B cell (primary cell): ENCODE results near the gene RHBDF1. TPM values are rescaled to one million over a fixed set of nuclear protein-coding genes. Genes with fewer than 3 reads are reported as not detected.

Experiments
- polyA plus RNA-seq: library from polyadenylated mRNA; depleted of rRNA; stranded (reverse); fragments of >200 nt; gene quantifications from 2 replicates; pipeline ENCODE4 v1.2.3, GENCODE V29; 2012
- small RNA-seq: library from RNA; depleted of rRNA; stranded (forward); fragments of <200 nt; gene quantifications from one replicate; pipeline ENCODE3, GENCODE V24; 2012; ENCODE audit warnings: low replicate concordance, low read depth; ENCODE audit not compliant: insufficient read length
- total RNA-seq, 2 donors: library from RNA; stranded (reverse); fragments of 120-200 nt in 1 of 2; gene quantifications; 1 replicate in 1 of 2; 2 replicates in 1 of 2; pipeline versions ENCODE4 v1.2.3 to v1.2.4, GENCODE V29; 2013 to 2022

RHBDF1 gene
- total and polyA plus RNA-seq, 2 donors (not counting 1 experiment from before 2014, with no cell fraction given) = 0.42 to 0.76 TPM

Small RNAs within 50 kb of the gene (small RNA-seq; reads per million reads assigned to genes)
- gene MIR6859-4 (not detected), gene Z69720.2 (not detected)

Other genes with a start within 250 kb of the RHBDF1 start
- gene POLR3K, start 19.0 kb downstream of the RHBDF1 start, total RNA-seq = 28.3 and 34.9 TPM in 2 replicates
- gene POLR3K, start 19.0 kb downstream of the RHBDF1 start, polyA plus RNA-seq = 18.4 and 26.3 TPM in 2 replicates
- 24.3 and 25.5 TPM in 2 replicates for gene SNRNP25, start 18.8 kb downstream of the RHBDF1 start, total RNA-seq
- 31.3 and 32.8 TPM in 2 replicates for gene SNRNP25, start 18.8 kb downstream of the RHBDF1 start, polyA plus RNA-seq
- 58.3 and 66.4 TPM in 2 replicates for gene MPG, start 5.6 kb upstream of the RHBDF1 start, total RNA-seq
- gene MPG, start 5.6 kb upstream of the RHBDF1 start, polyA plus RNA-seq = 39.4 and 59.6 TPM in 2 replicates
- 41.9 and 43.0 TPM in 2 replicates for gene NPRL3, start 66.0 kb upstream of the RHBDF1 start, total RNA-seq
- 41.3 and 50.2 TPM in 2 replicates for gene NPRL3, start 66.0 kb upstream of the RHBDF1 start, polyA plus RNA-seq
- not detected in 2 replicates for gene HBZ, start 80.0 kb upstream of the RHBDF1 start, total RNA-seq
- gene HBZ, start 80.0 kb upstream of the RHBDF1 start, polyA plus RNA-seq = not detected in 2 replicates
- gene HBM, start 93.3 kb upstream of the RHBDF1 start, total RNA-seq = 0.64 TPM in 1 of 2 replicates, not detected in the other
- 3.2 TPM in 1 of 2 replicates, not detected in the other for gene HBM, start 93.3 kb upstream of the RHBDF1 start, polyA plus RNA-seq
- gene HBA2, start 100.2 kb upstream of the RHBDF1 start, total RNA-seq = 179 and 217 TPM in 2 replicates
- 7.9 and 75.6 TPM in 2 replicates for gene HBA2, start 100.2 kb upstream of the RHBDF1 start, polyA plus RNA-seq
- 261 and 283 TPM in 2 replicates for gene HBA1, start 104.0 kb upstream of the RHBDF1 start, total RNA-seq
- 38.5 and 905 TPM in 2 replicates for gene HBA1, start 104.0 kb upstream of the RHBDF1 start, polyA plus RNA-seq
- not detected in 2 replicates for gene HBQ1, start 107.8 kb upstream of the RHBDF1 start, total RNA-seq
- not detected in 2 replicates for gene HBQ1, start 107.8 kb upstream of the RHBDF1 start, polyA plus RNA-seq
- 181 and 191 TPM in 2 replicates for gene LUC7L, start 156.8 kb upstream of the RHBDF1 start, total RNA-seq
- 148 and 242 TPM in 2 replicates for gene LUC7L, start 156.8 kb upstream of the RHBDF1 start, polyA plus RNA-seq
- gene FAM234A, start 162.2 kb upstream of the RHBDF1 start, total RNA-seq = 42.9 and 44.5 TPM in 2 replicates
- 35.1 and 41.4 TPM in 2 replicates for gene FAM234A, start 162.2 kb upstream of the RHBDF1 start, polyA plus RNA-seq
- gene RGS11, start 203.3 kb upstream of the RHBDF1 start, total RNA-seq = not detected in 2 replicates
- 0.12 and 0.39 TPM in 2 replicates for gene RGS11, start 203.3 kb upstream of the RHBDF1 start, polyA plus RNA-seq
- gene ARHGDIG, start 208.0 kb upstream of the RHBDF1 start, total RNA-seq = 0.64 TPM in 1 of 2 replicates, not detected in the other
- not detected in 2 replicates for gene ARHGDIG, start 208.0 kb upstream of the RHBDF1 start, polyA plus RNA-seq
- gene PDIA2, start 210.5 kb upstream of the RHBDF1 start, total RNA-seq = not detected in 2 replicates
- gene PDIA2, start 210.5 kb upstream of the RHBDF1 start, polyA plus RNA-seq = 0.06 and 0.07 TPM in 2 replicates